ENCODE measurements around the gene SH3BP2.

- TF ChIP-seq, protein P1, sequence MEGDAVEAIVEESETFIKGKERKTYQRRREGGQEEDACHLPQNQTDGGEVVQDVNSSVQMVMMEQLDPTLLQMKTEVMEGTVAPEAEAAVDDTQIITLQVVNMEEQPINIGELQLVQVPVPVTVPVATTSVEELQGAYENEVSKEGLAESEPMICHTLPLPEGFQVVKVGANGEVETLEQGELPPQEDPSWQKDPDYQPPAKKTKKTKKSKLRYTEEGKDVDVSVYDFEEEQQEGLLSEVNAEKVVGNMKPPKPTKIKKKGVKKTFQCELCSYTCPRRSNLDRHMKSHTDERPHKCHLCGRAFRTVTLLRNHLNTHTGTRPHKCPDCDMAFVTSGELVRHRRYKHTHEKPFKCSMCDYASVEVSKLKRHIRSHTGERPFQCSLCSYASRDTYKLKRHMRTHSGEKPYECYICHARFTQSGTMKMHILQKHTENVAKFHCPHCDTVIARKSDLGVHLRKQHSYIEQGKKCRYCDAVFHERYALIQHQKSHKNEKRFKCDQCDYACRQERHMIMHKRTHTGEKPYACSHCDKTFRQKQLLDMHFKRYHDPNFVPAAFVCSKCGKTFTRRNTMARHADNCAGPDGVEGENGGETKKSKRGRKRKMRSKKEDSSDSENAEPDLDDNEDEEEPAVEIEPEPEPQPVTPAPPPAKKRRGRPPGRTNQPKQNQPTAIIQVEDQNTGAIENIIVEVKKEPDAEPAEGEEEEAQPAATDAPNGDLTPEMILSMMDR (IDR thresholded peaks at IDR 0.05; ENCODE audit: low read length) = no peak
- TF ChIP-seq EZH2 (IDR thresholded peaks at IDR 0.05; ENCODE audit: borderline replicate concordance, low read length) = no peak
These were observed 9.1 kb upstream of the SH3BP2 start for GRCh38 chr4:2783790-2784189.
